Osteocyte (in vitro differentiated cells): Measurements from ENCODE around the gene TEX9. TPM values are rescaled to one million over a fixed set of nuclear protein-coding genes. Genes with fewer than 3 reads are reported as not detected.
A peak's percentile ranks its signal among the peaks of the same experiment; 100 is the strongest.

Source experiments
- DNase-seq: peaks from one replicate; pipeline ENCODE4 v3.0.0; 2021; ENCODE audit warnings: mixed read lengths; ENCODE audit not compliant: unreplicated experiment; ENCODE audit errors: extremely low spot score
- H3K27ac Mint-ChIP-seq: one replicate; pipeline ENCODE4 v1.8.0; 2021; ENCODE audit warnings: mild to moderate bottlenecking, mixed read lengths; ENCODE audit not compliant: unreplicated experiment
- H3K27me3 Mint-ChIP-seq: one replicate; pipeline ENCODE4 v1.8.0; 2021; ENCODE audit warnings: mixed read lengths; ENCODE audit not compliant: unreplicated experiment
- H3K36me3 Mint-ChIP-seq: one replicate; pipeline ENCODE4 v1.8.0; 2021; ENCODE audit warnings: mixed read lengths; ENCODE audit not compliant: unreplicated experiment
- H3K4me1 Mint-ChIP-seq: one replicate; pipeline ENCODE4 v1.8.0; 2021; ENCODE audit warnings: mixed read lengths; ENCODE audit not compliant: unreplicated experiment
- H3K4me3 Mint-ChIP-seq: one replicate; pipeline ENCODE4 v1.8.0; 2021; ENCODE audit warnings: mild to moderate bottlenecking, moderate library complexity, mixed read lengths; ENCODE audit not compliant: unreplicated experiment
- H3K9me3 Mint-ChIP-seq: one replicate; pipeline ENCODE4 v1.8.0; 2021; ENCODE audit warnings: mixed read lengths; ENCODE audit not compliant: unreplicated experiment
- CTCF ChIP-seq: fragments of 200-600 bp; sonication (generic); IDR thresholded peaks from 2 replicates; pipeline ENCODE4 v1.5.0; 2021; ENCODE audit warnings: antibody characterized with exemption, mild to moderate bottlenecking, moderate library complexity
- total RNA-seq: library from RNA; stranded (reverse); gene quantifications from 2 replicates; pipeline ENCODE4 v1.2.1, GENCODE V29; 2021

The TEX9 gene
- total RNA-seq, 1 donor from 2014 or later, result 2.4 TPM

GRCh38 chr15:56456229-56456628 lies 91.0 kb downstream of the TEX9 start:
- Mint-ChIP-seq H3K4me1 (no peaks in the 10 kb centered on the region), H3K9me3 (no peaks in the 10 kb centered on the region), H3K4me3 (no peak overlapping the region), H3K27ac (no peak overlapping the region), H3K36me3 (no peaks in the 10 kb centered on the region), H3K27me3 (no peaks in the 10 kb centered on the region)
- TF ChIP-seq CTCF, result no peak
- no peak for DNase-seq

DNA sequence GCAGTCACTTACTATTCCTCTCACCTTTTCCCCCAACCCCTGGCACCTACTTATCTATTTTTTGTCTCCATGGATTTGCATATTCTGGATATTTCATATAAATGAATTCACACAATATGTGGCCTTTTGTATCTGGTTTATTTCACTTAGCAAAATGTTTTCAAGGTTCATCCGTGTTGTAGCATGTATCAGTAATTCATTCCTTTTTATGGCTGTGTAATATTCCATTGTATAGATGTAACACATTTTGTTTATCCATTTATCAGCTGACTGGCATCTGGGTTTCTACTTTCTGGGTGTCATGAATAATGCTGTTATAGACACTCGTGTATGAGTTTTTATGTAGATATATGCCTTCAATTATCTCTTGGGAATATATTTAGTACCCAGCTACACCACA lies 93.9 kb downstream of the TEX9 start:
- no peak for DNase-seq
- no peaks in the 10 kb centered on the region for H3K36me3 Mint-ChIP-seq
- no peak overlapping the region for H3K4me3 Mint-ChIP-seq
- no peak overlapping the region for H3K27ac Mint-ChIP-seq
- H3K9me3 Mint-ChIP-seq, result no peaks in the 10 kb centered on the region
- H3K27me3 Mint-ChIP-seq, result no peaks in the 10 kb centered on the region
- TF ChIP-seq CTCF, result no peak
- H3K4me1 Mint-ChIP-seq, result peaks cover 2% of the 10 kb centered on the region

DNA sequence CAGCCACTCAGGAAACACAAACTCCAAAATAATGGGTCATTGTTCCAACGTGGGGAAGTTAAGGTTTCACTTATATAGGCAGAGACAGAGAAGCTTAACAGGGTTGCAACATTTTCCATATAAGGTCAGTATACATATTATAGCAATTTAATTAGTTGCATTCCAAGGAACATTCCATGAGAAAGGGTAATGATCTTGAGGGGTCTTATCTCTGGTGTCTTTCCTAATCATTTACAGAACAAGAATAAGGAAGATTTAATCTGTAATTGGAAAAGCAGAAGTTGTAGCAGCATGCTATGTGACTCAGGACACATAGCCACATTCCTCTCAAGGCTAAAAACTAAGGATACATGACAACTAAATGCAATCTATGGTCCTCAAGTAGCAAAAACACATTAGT lies 94.8 kb downstream of the TEX9 start:
- Mint-ChIP-seq H3K27me3 (no peaks in the 10 kb centered on the region), H3K27ac (no peak overlapping the region), H3K9me3 (no peaks in the 10 kb centered on the region), H3K4me1 (peaks cover 8% of the 10 kb centered on the region), H3K36me3 (no peaks in the 10 kb centered on the region), H3K4me3 (no peak overlapping the region)
- no peak for DNase-seq
- TF ChIP-seq CTCF, result no peak

- Mint-ChIP-seq H3K9me3 (no peaks in the 10 kb centered on the region), H3K27ac (no peak overlapping the region)
Observed at GRCh38 chr15:56460947-56461346, 95.7 kb downstream of the TEX9 start.

DNA sequence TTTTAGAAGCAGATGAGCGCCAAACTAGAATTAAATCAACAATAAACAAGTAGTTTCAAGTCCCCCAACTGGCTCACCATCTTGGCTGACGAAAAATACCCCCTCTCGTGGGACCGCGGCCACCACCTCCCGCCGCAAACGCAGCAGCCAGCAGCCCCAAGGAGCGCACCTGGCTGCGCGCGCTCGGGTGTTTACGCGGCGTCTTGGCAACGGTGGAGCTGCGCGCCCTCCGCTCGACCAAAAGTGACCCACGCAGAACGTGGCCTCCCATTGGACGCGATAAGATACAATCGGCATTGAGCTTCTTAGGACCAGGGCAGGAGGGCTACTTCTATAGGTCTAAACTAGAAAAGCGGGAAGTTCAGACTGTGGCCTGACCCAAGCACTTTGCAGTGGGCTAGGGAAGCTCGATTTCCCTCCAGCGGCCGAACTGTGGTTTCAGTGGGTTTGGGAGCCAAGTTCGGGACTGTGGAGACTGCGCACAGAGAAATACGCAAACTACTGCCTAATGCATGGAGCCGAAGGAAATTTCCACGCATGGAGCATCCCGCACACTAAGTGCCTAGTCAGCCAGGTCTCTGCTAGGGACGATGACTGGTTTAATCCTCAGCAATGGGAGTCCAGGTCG lies 99.8 kb downstream of the TEX9 start, which contains the start of gene MNS1:
TSS of gene MNS1 (minus strand) at position 245 of the 628 bp plus-strand sequence. CDS start at position 80, 165 bp downstream.
- Mint-ChIP-seq H3K27me3 (peaks cover 10% of the 10 kb centered on the region), H3K4me3 (peak within 1 kb of the TSS; percentile 97), H3K4me1 (peaks cover 8% of the 10 kb centered on the region), H3K27ac (peak within 1 kb of the TSS; percentile 93), H3K36me3 (no peaks in the 10 kb centered on the region), H3K9me3 (no peaks in the 10 kb centered on the region)
- TF ChIP-seq CTCF, result no peak
- peak; percentile 95 for DNase-seq

More at GRCh38 chr15:56460947-56461346, 95.7 kb downstream of the TEX9 start:
- DNase-seq, result no peak
- no peak overlapping the region for H3K4me3 Mint-ChIP-seq
- TF ChIP-seq CTCF, result no peak
- peaks cover 8% of the 10 kb centered on the region for H3K4me1 Mint-ChIP-seq
- no peaks in the 10 kb centered on the region for H3K27me3 Mint-ChIP-seq
- no peaks in the 10 kb centered on the region for H3K36me3 Mint-ChIP-seq
